SK-N-SH treated with all-trans-retinoic acid at 6 μM for 48 hours (cell line): ENCODE data around the gene PNPLA3.

Experiments
- ATAC-seq: fragments of 200-7000 bp; cut with Tn5 transposase; 3 replicates; pipeline ENCODE4 v1.9.1; 2020; ENCODE audit warnings: mild to moderate bottlenecking, moderate library complexity
- ARNTL ChIP-seq: fragments of 450-650 bp; formaldehyde crosslinking; IDR thresholded peaks from 2 replicates; pipeline ENCODE4 v1.5.0; 2020; ENCODE audit warnings: low read depth, mild to moderate bottlenecking, moderate library complexity, borderline replicate concordance
- BACH2 ChIP-seq: fragments of 250-450 bp; sonication (Bioruptor Pico); IDR thresholded peaks from 2 replicates; pipeline ENCODE4 v1.9.0; 2021; ENCODE audit warnings: mild to moderate bottlenecking, borderline replicate concordance
- CREB5 ChIP-seq: fragments of 250-450 bp; sonication (Bioruptor Pico); IDR thresholded peaks from 2 replicates; pipeline ENCODE4 v1.5.1; 2020; ENCODE audit warnings: low read depth, mild to moderate bottlenecking, moderate library complexity
- CSDC2 ChIP-seq: fragments of 250-450 bp; sonication (Bioruptor Pico); IDR thresholded peaks from 2 replicates; pipeline ENCODE4 v1.5.0; 2020; ENCODE audit warnings: mild to moderate bottlenecking, moderate library complexity
- ESRRG ChIP-seq: fragments of 250-450 bp; sonication (Bioruptor Pico); IDR thresholded peaks from 2 replicates; pipeline ENCODE4 v1.6.1; 2021; ENCODE audit warnings: mild to moderate bottlenecking
- ISL1 ChIP-seq: fragments of 250-450 bp; sonication (Bioruptor Pico); IDR thresholded peaks from 2 replicates; pipeline ENCODE4 v2.1.2; 2022; ENCODE audit warnings: mild to moderate bottlenecking, moderate library complexity
- OSR1 ChIP-seq: fragments of 250-450 bp; sonication (Bioruptor Pico); IDR thresholded peaks from 2 replicates; pipeline ENCODE4 v1.8.0; 2022; ENCODE audit warnings: moderate library complexity, mild to moderate bottlenecking, inconsistent platforms
- POU6F1 ChIP-seq: fragments of 250-450 bp; sonication (Bioruptor Pico); IDR thresholded peaks from 2 replicates; pipeline ENCODE4 v1.8.0; 2021; ENCODE audit warnings: low read depth, mild to moderate bottlenecking, moderate library complexity, borderline replicate concordance
- PPARA ChIP-seq: fragments of 250-450 bp; sonication (Bioruptor Pico); IDR thresholded peaks from 2 replicates; pipeline ENCODE4 v1.5.0; 2020; ENCODE audit warnings: mild to moderate bottlenecking, borderline replicate concordance
- RARB ChIP-seq: fragments of 250-450 bp; sonication (Bioruptor Pico); IDR thresholded peaks from 2 replicates; pipeline ENCODE4 v1.8.0; 2021; ENCODE audit warnings: mild to moderate bottlenecking, moderate library complexity
- SNAI2 ChIP-seq: fragments of 250-450 bp; sonication (Bioruptor Pico); IDR thresholded peaks from 2 replicates; pipeline ENCODE4 v1.5.0; 2020; ENCODE audit warnings: mild to moderate bottlenecking, moderate library complexity
- ZC3H10 ChIP-seq: fragments of 250-450 bp; sonication (Bioruptor Pico); IDR thresholded peaks from 2 replicates; pipeline ENCODE4 v1.5.1; 2021; ENCODE audit warnings: mild to moderate bottlenecking, moderate library complexity
- ZNF565 ChIP-seq: fragments of 450-650 bp; formaldehyde crosslinking; conservative IDR thresholded peaks from 2 replicates; pipeline ENCODE4 v1.5.0; 2020; ENCODE audit warnings: low read depth, mild to moderate bottlenecking, moderate library complexity
- ZNF70 ChIP-seq: fragments of 450-650 bp; formaldehyde crosslinking; IDR thresholded peaks from 2 replicates; pipeline ENCODE4 v1.5.0; 2020; ENCODE audit warnings: mild to moderate bottlenecking, moderate library complexity
- ZNF8 ChIP-seq: fragments of 450-650 bp; formaldehyde crosslinking; IDR thresholded peaks from 2 replicates; pipeline ENCODE4 v1.5.0; 2020; ENCODE audit warnings: mild to moderate bottlenecking, moderate library complexity
- TF ChIP-seq, protein P1 (sequence below): fragments of 250-450 bp; sonication (Bioruptor Pico); IDR thresholded peaks from 2 replicates; pipeline ENCODE4 v1.5.0; 2020; ENCODE audit warnings: mild to moderate bottlenecking, moderate library complexity
- TF ChIP-seq, protein P2 (sequence below): fragments of 250-450 bp; sonication (Bioruptor Pico); IDR thresholded peaks from 2 replicates; pipeline ENCODE4 v1.5.1; 2021; ENCODE audit warnings: mild to moderate bottlenecking, moderate library complexity

PNPLA3 gene

DNA sequence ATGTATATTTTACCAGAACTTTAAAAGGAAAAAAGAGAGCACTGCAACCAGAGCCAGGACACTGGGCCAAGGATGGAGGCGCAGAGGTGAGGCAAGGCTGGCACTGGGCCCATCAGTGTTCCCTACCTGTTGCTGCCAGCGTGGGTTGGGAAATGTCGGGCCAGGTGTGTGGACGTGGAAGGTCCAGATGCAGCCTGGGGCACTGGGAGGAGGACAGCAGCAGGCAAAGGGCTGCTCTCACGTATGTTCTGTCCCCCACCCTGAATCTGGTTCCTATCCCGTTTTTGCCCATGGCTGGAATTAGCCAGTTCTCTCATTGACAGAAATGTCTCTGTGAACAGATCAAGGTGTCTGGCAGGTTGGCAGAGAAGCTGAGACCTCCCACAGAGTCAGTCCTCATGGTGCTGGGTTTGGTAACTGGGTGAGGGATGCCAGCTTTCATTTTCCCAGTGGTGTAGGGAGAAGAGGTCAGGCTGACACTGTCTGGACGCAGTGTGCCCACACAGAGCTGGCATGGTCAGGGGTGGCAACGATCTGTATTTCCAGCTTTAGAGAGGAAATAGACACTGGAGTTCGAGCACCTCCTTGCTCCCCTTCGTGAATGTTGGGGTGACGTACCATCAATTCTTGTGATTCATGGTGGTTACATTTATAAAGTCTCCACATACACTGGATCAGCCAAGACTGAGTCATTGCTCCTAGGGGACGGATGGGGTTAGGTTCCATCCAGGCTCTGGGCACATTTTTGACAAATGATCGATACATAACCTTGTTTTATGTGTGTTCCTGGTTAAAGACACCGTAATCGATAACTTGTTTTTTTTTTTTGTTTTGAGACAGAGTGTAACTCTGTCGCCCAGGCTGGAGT, 4.3 kb upstream of the PNPLA3 start (continued):
- TF ChIP-seq RARB (CRISPR knock-in tag) (no peak), BACH2 (no peak), ISL1 (CRISPR knock-in tag) (no peak), ZNF565 (CRISPR knock-in tag) (no peak)
- TF ChIP-seq, protein P1, sequence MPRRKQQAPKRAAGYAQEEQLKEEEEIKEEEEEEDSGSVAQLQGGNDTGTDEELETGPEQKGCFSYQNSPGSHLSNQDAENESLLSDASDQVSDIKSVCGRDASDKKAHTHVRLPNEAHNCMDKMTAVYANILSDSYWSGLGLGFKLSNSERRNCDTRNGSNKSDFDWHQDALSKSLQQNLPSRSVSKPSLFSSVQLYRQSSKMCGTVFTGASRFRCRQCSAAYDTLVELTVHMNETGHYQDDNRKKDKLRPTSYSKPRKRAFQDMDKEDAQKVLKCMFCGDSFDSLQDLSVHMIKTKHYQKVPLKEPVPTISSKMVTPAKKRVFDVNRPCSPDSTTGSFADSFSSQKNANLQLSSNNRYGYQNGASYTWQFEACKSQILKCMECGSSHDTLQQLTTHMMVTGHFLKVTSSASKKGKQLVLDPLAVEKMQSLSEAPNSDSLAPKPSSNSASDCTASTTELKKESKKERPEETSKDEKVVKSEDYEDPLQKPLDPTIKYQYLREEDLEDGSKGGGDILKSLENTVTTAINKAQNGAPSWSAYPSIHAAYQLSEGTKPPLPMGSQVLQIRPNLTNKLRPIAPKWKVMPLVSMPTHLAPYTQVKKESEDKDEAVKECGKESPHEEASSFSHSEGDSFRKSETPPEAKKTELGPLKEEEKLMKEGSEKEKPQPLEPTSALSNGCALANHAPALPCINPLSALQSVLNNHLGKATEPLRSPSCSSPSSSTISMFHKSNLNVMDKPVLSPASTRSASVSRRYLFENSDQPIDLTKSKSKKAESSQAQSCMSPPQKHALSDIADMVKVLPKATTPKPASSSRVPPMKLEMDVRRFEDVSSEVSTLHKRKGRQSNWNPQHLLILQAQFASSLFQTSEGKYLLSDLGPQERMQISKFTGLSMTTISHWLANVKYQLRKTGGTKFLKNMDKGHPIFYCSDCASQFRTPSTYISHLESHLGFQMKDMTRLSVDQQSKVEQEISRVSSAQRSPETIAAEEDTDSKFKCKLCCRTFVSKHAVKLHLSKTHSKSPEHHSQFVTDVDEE (CRISPR knock-in tag), result no peak

GRCh38 chr22:43921370-43921769, 2.2 kb upstream of the PNPLA3 start:
- TF ChIP-seq SNAI2 (CRISPR knock-in tag) (no peak), RARB (CRISPR knock-in tag) (no peak), ZNF70 (no peak), ZNF8 (CRISPR knock-in tag) (no peak), CREB5 (no peak), ARNTL (CRISPR knock-in tag) (no peak), ISL1 (CRISPR knock-in tag) (no peak), PPARA (no peak), ESRRG (CRISPR knock-in tag) (no peak), OSR1 (CRISPR knock-in tag) (no peak), CSDC2 (no peak), BACH2 (no peak)
- no peak; the same call in 2 of the 3 replicates for ATAC-seq

DNA sequence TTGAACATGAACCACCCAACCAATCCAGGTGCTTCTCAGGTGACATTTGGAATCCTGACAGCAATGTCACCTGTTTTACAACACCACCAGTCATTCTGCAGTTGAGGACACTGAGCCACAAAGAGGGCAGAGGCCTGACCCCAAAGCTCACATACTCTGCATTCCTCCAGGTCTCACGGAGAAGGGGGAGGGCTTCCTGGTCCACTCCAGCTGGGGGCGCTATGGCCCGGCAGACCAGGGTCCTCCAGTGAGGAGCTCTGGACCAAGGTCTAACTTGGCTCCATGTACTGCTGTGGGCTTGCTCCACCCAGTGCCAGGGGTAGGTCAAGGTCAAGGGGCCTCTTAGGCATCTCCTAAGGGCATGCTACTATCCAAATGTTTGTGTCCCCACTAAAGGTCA, 1.5 kb upstream of the PNPLA3 start:
- ATAC-seq, result no peak
- TF ChIP-seq RARB (CRISPR knock-in tag) (no peak), ZNF8 (CRISPR knock-in tag) (no peak), POU6F1 (CRISPR knock-in tag) (no peak), ESRRG (CRISPR knock-in tag) (no peak), ARNTL (CRISPR knock-in tag) (no peak), CSDC2 (no peak), ZC3H10 (no peak)
- TF ChIP-seq, protein P2, sequence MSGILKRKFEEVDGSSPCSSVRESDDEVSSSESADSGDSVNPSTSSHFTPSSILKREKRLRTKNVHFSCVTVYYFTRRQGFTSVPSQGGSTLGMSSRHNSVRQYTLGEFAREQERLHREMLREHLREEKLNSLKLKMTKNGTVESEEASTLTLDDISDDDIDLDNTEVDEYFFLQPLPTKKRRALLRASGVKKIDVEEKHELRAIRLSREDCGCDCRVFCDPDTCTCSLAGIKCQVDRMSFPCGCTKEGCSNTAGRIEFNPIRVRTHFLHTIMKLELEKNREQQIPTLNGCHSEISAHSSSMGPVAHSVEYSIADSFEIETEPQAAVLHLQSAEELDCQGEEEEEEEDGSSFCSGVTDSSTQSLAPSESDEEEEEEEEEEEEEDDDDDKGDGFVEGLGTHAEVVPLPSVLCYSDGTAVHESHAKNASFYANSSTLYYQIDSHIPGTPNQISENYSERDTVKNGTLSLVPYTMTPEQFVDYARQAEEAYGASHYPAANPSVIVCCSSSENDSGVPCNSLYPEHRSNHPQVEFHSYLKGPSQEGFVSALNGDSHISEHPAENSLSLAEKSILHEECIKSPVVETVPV (CRISPR knock-in tag), result no peak
- TF ChIP-seq, protein P1 (CRISPR knock-in tag), result no peak

DNA sequence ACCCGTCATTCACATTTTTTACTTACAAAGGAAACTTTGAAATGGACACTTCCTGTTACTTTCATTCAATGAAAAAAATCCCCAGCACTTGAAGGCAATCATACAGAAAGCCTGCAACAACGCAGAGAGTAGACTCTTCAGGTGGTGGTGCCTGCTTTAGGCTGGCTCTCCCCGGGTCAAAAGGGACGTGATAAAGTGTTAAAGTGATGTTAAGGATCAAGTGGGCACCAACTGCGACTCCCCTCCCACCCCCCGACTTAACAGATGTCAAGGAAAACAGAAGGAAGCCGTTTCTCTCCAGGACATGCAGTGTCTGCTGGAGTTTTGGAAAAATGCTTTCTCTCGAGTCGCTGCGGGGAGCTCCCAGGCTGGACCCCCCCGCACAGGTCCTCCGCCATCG, 414 bp upstream of the PNPLA3 start:
- ATAC-seq, result peak; percentile 23
- TF ChIP-seq POU6F1 (CRISPR knock-in tag) (no peak), ESRRG (CRISPR knock-in tag) (no peak), ZC3H10 (no peak), CREB5 (no peak), ZNF8 (CRISPR knock-in tag) (no peak)
- TF ChIP-seq, protein P1 (CRISPR knock-in tag), result no peak
